IMR-90 (cell line): ENCODE results near the gene TSPAN8. TPM values are rescaled to one million over a fixed set of nuclear protein-coding genes. Genes with fewer than 3 reads are reported as not detected.

ENCODE experiments used
- ATAC-seq: fragments of 200-7000 bp; cut with Tn5 transposase; 2 replicates; pipeline ENCODE4 v1.9.1; 2020; ENCODE audit warnings: low read depth, mild to moderate bottlenecking, moderate library complexity
- BruUV-seq: library from RNA; stranded (reverse); fragments of 400-500 nt; replicated peaks from 2 replicates; lab custom pipeline; 2021; lab: Mats Ljungman, UMichigan
- CTCF ChIA-PET: fragments of 300-600 bp; formaldehyde crosslinking; extraction: SDS; loops from one replicate; lab custom pipeline; 2021; ENCODE audit warnings: antibody characterized with exemption; lab: Yijun Ruan, JAX
- POLR2A ChIA-PET: fragments of 300-600 bp; sonication (Branson Sonifier 250); formaldehyde crosslinking; loops from one replicate; lab custom pipeline; 2022; ENCODE audit warnings: antibody characterized with exemption; ENCODE audit not compliant: unreplicated experiment; lab: Charles Lee
- DNase-seq: peaks from one replicate; pipeline ENCODE4 v3.0.0; 2013
- H2AFZ ChIP-seq: replicated peaks from 2 replicates; pipeline ENCODE3; 2013; ENCODE audit warnings: low read length, mild to moderate bottlenecking; ENCODE audit not compliant: poor library complexity
- H2AK5ac ChIP-seq: 2 replicates; pipeline ENCODE4 v1.6.1; 2013; ENCODE audit warnings: low read depth, low read length, inconsistent platforms
- H2AK9ac ChIP-seq: replicated peaks from 2 replicates; pipeline ENCODE3; 2013; ENCODE audit warnings: mild to moderate bottlenecking, low read depth, low read length, moderate library complexity; ENCODE audit not compliant: poor library complexity
- H2BK120ac ChIP-seq: 2 replicates; pipeline ENCODE4 v1.6.1; 2013; ENCODE audit warnings: low read depth, low read length, inconsistent platforms
- H2BK15ac ChIP-seq: 3 replicates; pipeline ENCODE4 v1.6.1; 2013; ENCODE audit warnings: low read depth, low read length, inconsistent platforms
- H2BK20ac ChIP-seq: 2 replicates; pipeline ENCODE4 v1.6.1; 2013; ENCODE audit warnings: low read depth, mild to moderate bottlenecking, inconsistent platforms, low read length, moderate library complexity
- H2BK5ac ChIP-seq: 2 replicates; pipeline ENCODE4 v1.6.1; 2013; ENCODE audit warnings: mild to moderate bottlenecking, low read depth, low read length, inconsistent platforms; ENCODE audit not compliant: poor library complexity, severe bottlenecking
- H3K14ac ChIP-seq: replicated peaks from 2 replicates; pipeline ENCODE4 v1.6.1; 2013; ENCODE audit warnings: low read depth, low read length, inconsistent platforms
- H3K18ac ChIP-seq: 2 replicates; pipeline ENCODE4 v1.6.1; 2013; ENCODE audit warnings: low read depth, low read length, control low read depth
- H3K23ac ChIP-seq: 2 replicates; pipeline ENCODE4 v1.6.1; 2013; ENCODE audit warnings: low read depth, low read length, inconsistent platforms
- H3K27ac ChIP-seq: 2 replicates; pipeline ENCODE4 v1.5.1; 2013; ENCODE audit warnings: mild to moderate bottlenecking, control low read depth, low read length; ENCODE audit not compliant: insufficient read depth
- H3K27me3 ChIP-seq: 2 replicates; pipeline ENCODE4 v1.6.1; 2013; ENCODE audit warnings: low read length; ENCODE audit not compliant: control insufficient read depth, insufficient read depth
- H3K36me3 ChIP-seq: 2 replicates; pipeline ENCODE4 v1.6.1; 2013; ENCODE audit warnings: low read length, mixed read lengths; ENCODE audit not compliant: control insufficient read depth, insufficient read depth
- H3K4ac ChIP-seq: 2 replicates; pipeline ENCODE4 v1.6.1; 2013; ENCODE audit warnings: low read depth, low read length, inconsistent platforms
- H3K4me1 ChIP-seq: 2 replicates; pipeline ENCODE4 v1.6.1; 2013; ENCODE audit warnings: low read length, mixed read lengths; ENCODE audit not compliant: control insufficient read depth, insufficient read depth
- H3K4me2 ChIP-seq: 2 replicates; pipeline ENCODE4 v1.6.1; 2013; ENCODE audit warnings: low read depth, mild to moderate bottlenecking, control low read depth, low read length, moderate library complexity
- H3K4me3 ChIP-seq: 2 replicates; pipeline ENCODE4 v1.5.1; 2013; ENCODE audit warnings: low read depth, mild to moderate bottlenecking, control low read depth, low read length, moderate library complexity; ENCODE audit not compliant: insufficient read depth
- H3K56ac ChIP-seq: 2 replicates; pipeline ENCODE4 v1.6.1; 2013; ENCODE audit warnings: low read length, inconsistent platforms; ENCODE audit not compliant: insufficient read depth; ENCODE audit errors: extremely low read depth
- H3K79me1 ChIP-seq, 2 experiments: 2 replicates each; pipeline ENCODE4 v1.6.1; 2013; ENCODE audit warnings: low read length in 2 of 2, inconsistent platforms in 1 of 2, low read depth in 1 of 2
- H3K9ac ChIP-seq: 2 replicates; pipeline ENCODE4 v1.6.1; 2013; ENCODE audit warnings: low read depth, low read length, control low read depth
- H3K9me1 ChIP-seq: 2 replicates; pipeline ENCODE4 v1.6.1; 2013; ENCODE audit warnings: low read length, inconsistent platforms; ENCODE audit not compliant: insufficient read depth
- H3K9me3 ChIP-seq: 2 replicates; pipeline ENCODE4 v1.6.1; 2013; ENCODE audit warnings: low read length; ENCODE audit not compliant: control insufficient read depth, insufficient read depth
- H4K20me1 ChIP-seq: 2 replicates; pipeline ENCODE4 v1.6.1; 2013; ENCODE audit warnings: low read length, inconsistent platforms; ENCODE audit not compliant: insufficient read depth
- H4K5ac ChIP-seq: 2 replicates; pipeline ENCODE4 v1.6.1; 2013; ENCODE audit warnings: mild to moderate bottlenecking, low read depth, low read length, control low read depth
- H4K8ac ChIP-seq, 2 experiments: 2 replicates each; pipeline ENCODE4 v1.6.1; 2013; ENCODE audit warnings: low read depth in 2 of 2, low read length in 2 of 2, control low read depth in 1 of 2, inconsistent platforms in 1 of 2
- H4K91ac ChIP-seq: 2 replicates; pipeline ENCODE4 v1.6.1; 2013; ENCODE audit warnings: low read depth, low read length, inconsistent platforms; ENCODE audit not compliant: insufficient read depth
- CEBPB ChIP-seq: IDR thresholded peaks from 2 replicates; pipeline ENCODE4 v1.6.1; 2012; ENCODE audit warnings: low read depth, low read length, improper control_type of control experiment
- CHD1 ChIP-seq: IDR thresholded peaks from 2 replicates; pipeline ENCODE4 v1.6.1; 2012; ENCODE audit warnings: low read depth, low read length, improper control_type of control experiment
- FOS ChIP-seq: fragments of 150-350 bp; IDR thresholded peaks from 2 replicates; pipeline ENCODE4 v1.6.1; 2016; ENCODE audit warnings: low read depth, low read length
- MAFK ChIP-seq: IDR thresholded peaks from 2 replicates; pipeline ENCODE4 v1.6.1; 2012; ENCODE audit warnings: low read depth, low read length, improper control_type of control experiment
- MXI1 ChIP-seq: IDR thresholded peaks from 2 replicates; pipeline ENCODE4 v1.6.1; 2012; ENCODE audit warnings: low read depth, mild to moderate bottlenecking, low read length, moderate library complexity, borderline replicate concordance
- NFE2L2 ChIP-seq: fragments of 150-350 bp; IDR thresholded peaks from 2 replicates; pipeline ENCODE4 v1.6.1; 2016; ENCODE audit warnings: low read depth, mild to moderate bottlenecking, low read length
- POLR2A ChIP-seq: IDR thresholded peaks from 2 replicates; pipeline ENCODE4 v1.6.1; 2012; ENCODE audit warnings: mild to moderate bottlenecking, low read depth, low read length
- RAD21 ChIP-seq: IDR thresholded peaks from 2 replicates; pipeline ENCODE4 v1.6.1; 2012; ENCODE audit warnings: low read length, improper control_type of control experiment
- RFX5 ChIP-seq: IDR thresholded peaks from 2 replicates; pipeline ENCODE4 v1.8.0; 2012; ENCODE audit warnings: low read depth, mild to moderate bottlenecking, low read length, moderate library complexity
- SMC3 ChIP-seq: fragments of 150-350 bp; IDR thresholded peaks from 2 replicates; pipeline ENCODE4 v1.6.1; 2016; ENCODE audit warnings: low read depth, mild to moderate bottlenecking, antibody characterized with exemption, low read length, moderate library complexity
- dilution Hi-C: fragments of 300-500 bp; cut with HindIII; formaldehyde crosslinking; loops from one replicate; pipeline ENCODE4 v1.14.3; 2018; ENCODE audit warnings: low sequenced_read_pairs; ENCODE audit not compliant: unreplicated experiment
- in situ Hi-C: fragments of 300-500 bp; cut with MboI; formaldehyde crosslinking; loops from 3 replicates; pipeline ENCODE4 v1.14.3; 2019; ENCODE audit warnings: low sequenced_read_pairs, inconsistent platforms, mixed read lengths
- intact Hi-C: fragments of 100-400 bp; cut with micrococcal nuclease; formaldehyde crosslinking; loops from 2 replicates; pipeline ENCODE4 v1.10.0; 2022
- polyA plus RNA-seq, 3 experiments: library from polyadenylated mRNA; depleted of rRNA; stranded (reverse); fragments of >200 nt; gene quantifications; 2 replicates each; pipeline ENCODE4 v1.2.3, GENCODE V29; 2012; ENCODE audit warnings: low replicate concordance in 1 of 3
- total RNA-seq: library from RNA; depleted of rRNA; stranded (reverse); fragments of >200 nt; gene quantifications from 2 replicates; pipeline ENCODE4 v1.2.3, GENCODE V29; 2012
- TF ChIP-seq, protein P1 (sequence below): conservative IDR thresholded peaks from 2 replicates; pipeline ENCODE4 v1.5.1; 2012; ENCODE audit warnings: mild to moderate bottlenecking, low read depth, low read length, improper control_type of control experiment
- TF ChIP-seq, protein P2 (sequence below): fragments of 150-350 bp; IDR thresholded peaks from 2 replicates; pipeline ENCODE4 v1.6.1; 2017; ENCODE audit warnings: mild to moderate bottlenecking, antibody characterized with exemption, low read length, low read depth
- TF ChIP-seq, protein P3 (sequence below): fragments of 150-350 bp; IDR thresholded peaks from 2 replicates; pipeline ENCODE4 v1.6.1; 2016; ENCODE audit warnings: low read depth, mild to moderate bottlenecking, low read length, moderate library complexity, borderline replicate concordance

TSPAN8 gene
- total and polyA plus RNA-seq, 2 of the 4 experiments (the other 2 are of a cell fraction), result not detected

DNA sequence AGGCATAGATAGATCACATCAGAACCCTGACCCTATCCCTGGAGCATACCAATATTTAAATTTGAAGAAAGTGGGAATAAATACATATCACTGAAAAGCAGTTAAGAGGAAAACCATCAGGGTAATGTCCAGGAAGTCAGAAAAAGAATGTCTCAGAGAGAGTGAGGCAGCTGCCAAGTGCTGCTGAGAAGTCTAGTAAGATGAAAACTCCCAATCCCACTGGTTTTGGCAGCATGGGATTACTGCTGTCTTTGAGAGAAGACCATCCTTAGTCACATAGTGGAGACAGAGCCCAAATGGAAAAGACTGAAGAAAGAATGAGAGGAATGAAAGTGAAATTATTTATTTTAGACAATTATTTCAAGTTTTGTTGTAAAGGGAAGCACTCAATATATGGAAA, 11.5 kb upstream of the TSPAN8 start:
- H2BK15ac ChIP-seq, result no peak overlapping the region
- H2BK20ac ChIP-seq, result no peak overlapping the region
- no peak overlapping the region for H3K4me2 ChIP-seq
- ChIA-PET CTCF (no interaction called here), POLR2A (no interaction called here)
- no peak overlapping the region for H4K5ac ChIP-seq
- TF ChIP-seq MXI1 (no peak), POLR2A (no peak), RAD21 (no peak), FOS (no peak), CEBPB (no peak), NFE2L2 (no peak), SMC3 (no peak), RFX5 (no peak), CHD1 (no peak), MAFK (no peak)
- TF ChIP-seq, protein P1, sequence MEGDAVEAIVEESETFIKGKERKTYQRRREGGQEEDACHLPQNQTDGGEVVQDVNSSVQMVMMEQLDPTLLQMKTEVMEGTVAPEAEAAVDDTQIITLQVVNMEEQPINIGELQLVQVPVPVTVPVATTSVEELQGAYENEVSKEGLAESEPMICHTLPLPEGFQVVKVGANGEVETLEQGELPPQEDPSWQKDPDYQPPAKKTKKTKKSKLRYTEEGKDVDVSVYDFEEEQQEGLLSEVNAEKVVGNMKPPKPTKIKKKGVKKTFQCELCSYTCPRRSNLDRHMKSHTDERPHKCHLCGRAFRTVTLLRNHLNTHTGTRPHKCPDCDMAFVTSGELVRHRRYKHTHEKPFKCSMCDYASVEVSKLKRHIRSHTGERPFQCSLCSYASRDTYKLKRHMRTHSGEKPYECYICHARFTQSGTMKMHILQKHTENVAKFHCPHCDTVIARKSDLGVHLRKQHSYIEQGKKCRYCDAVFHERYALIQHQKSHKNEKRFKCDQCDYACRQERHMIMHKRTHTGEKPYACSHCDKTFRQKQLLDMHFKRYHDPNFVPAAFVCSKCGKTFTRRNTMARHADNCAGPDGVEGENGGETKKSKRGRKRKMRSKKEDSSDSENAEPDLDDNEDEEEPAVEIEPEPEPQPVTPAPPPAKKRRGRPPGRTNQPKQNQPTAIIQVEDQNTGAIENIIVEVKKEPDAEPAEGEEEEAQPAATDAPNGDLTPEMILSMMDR, result no peak
- TF ChIP-seq, protein P2, sequence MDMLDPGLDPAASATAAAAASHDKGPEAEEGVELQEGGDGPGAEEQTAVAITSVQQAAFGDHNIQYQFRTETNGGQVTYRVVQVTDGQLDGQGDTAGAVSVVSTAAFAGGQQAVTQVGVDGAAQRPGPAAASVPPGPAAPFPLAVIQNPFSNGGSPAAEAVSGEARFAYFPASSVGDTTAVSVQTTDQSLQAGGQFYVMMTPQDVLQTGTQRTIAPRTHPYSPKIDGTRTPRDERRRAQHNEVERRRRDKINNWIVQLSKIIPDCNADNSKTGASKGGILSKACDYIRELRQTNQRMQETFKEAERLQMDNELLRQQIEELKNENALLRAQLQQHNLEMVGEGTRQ, result no peak
- TF ChIP-seq, protein P3, sequence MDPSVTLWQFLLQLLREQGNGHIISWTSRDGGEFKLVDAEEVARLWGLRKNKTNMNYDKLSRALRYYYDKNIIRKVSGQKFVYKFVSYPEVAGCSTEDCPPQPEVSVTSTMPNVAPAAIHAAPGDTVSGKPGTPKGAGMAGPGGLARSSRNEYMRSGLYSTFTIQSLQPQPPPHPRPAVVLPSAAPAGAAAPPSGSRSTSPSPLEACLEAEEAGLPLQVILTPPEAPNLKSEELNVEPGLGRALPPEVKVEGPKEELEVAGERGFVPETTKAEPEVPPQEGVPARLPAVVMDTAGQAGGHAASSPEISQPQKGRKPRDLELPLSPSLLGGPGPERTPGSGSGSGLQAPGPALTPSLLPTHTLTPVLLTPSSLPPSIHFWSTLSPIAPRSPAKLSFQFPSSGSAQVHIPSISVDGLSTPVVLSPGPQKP, result no peak
- dilution Hi-C loops (no loop called here), intact Hi-C loops (no loop called here), in situ Hi-C loops (no loop called here)
- no peaks in the 10 kb centered on the region for H3K9me3 ChIP-seq
- H3K4me1 ChIP-seq, result no peaks in the 10 kb centered on the region
- no peak overlapping the region for H3K18ac ChIP-seq
- no peak overlapping the region for H4K91ac ChIP-seq
- H3K27ac ChIP-seq, result no peak overlapping the region
- H4K20me1 ChIP-seq, result no peaks in the 10 kb centered on the region
- no peak overlapping the region for H2BK120ac ChIP-seq
- H3K9me1 ChIP-seq, result no peaks in the 10 kb centered on the region
- no TSS peak for BruUV-seq
- no peak for ATAC-seq
- no peak overlapping the region for H2AK5ac ChIP-seq
- no peaks in the 10 kb centered on the region for H3K79me1 ChIP-seq
- H3K56ac ChIP-seq, result no peak overlapping the region
- no peaks in the 10 kb centered on the region for H3K36me3 ChIP-seq
- no peak overlapping the region for H3K14ac ChIP-seq
- no peak overlapping the region for H2BK5ac ChIP-seq
- no peak overlapping the region for H3K4me3 ChIP-seq
- no peaks in the 10 kb centered on the region for H3K27me3 ChIP-seq
- H2AK9ac ChIP-seq, result no peak overlapping the region
- H3K9ac ChIP-seq, result no peak overlapping the region
- H4K8ac ChIP-seq, result no peak overlapping the region
- no peak overlapping the region for H2AFZ ChIP-seq
- H3K23ac ChIP-seq, result no peak overlapping the region
- no peak overlapping the region for H3K4ac ChIP-seq
- no peak for DNase-seq
